Keratinocyte (primary cell): Measurements from ENCODE around the gene CLCNKB. TPM values are rescaled to one million over a fixed set of nuclear protein-coding genes. Genes with fewer than 3 reads are reported as not detected.

Experiments used
- DNase-seq: peaks from one replicate; pipeline ENCODE4 v3.0.0-alpha.2; 2011; ENCODE audit warnings: low read depth, missing footprints, low spot score
- FAIRE-seq: peaks from 2 replicates; lab custom pipeline; 2011; peaks lifted over from hg19 to GRCh38; lab: Jason Lieb, UNC
- H2AFZ ChIP-seq: 2 replicates; pipeline ENCODE4 v1.6.0; 2012; ENCODE audit warnings: low read length, control low read depth, inconsistent platforms; ENCODE audit not compliant: control insufficient read depth
- H3K27ac ChIP-seq: 2 replicates; pipeline ENCODE4 v1.5.1; 2011; ENCODE audit warnings: low read length; ENCODE audit not compliant: control insufficient read depth, insufficient read depth
- H3K27me3 ChIP-seq: 3 replicates; pipeline ENCODE4 v1.6.0; 2011; ENCODE audit warnings: low read length; ENCODE audit not compliant: control insufficient read depth, insufficient read depth; ENCODE audit errors: extremely low read depth
- H3K36me3 ChIP-seq, 2 experiments: 2 replicates in 1 of 2; 3 replicates in 1 of 2; pipeline ENCODE4 v1.5.1; 2011; ENCODE audit warnings: low read length in 2 of 2, mild to moderate bottlenecking in 1 of 2; ENCODE audit not compliant: control insufficient read depth in 2 of 2, insufficient read depth in 2 of 2; ENCODE audit errors: extremely low read depth in 1 of 2
- H3K4me1 ChIP-seq: 3 replicates; pipeline ENCODE4 v1.5.1; 2011; ENCODE audit warnings: low read length; ENCODE audit not compliant: control insufficient read depth, insufficient read depth; ENCODE audit errors: extremely low read depth
- H3K4me2 ChIP-seq: 3 replicates; pipeline ENCODE4 v1.6.0; 2011; ENCODE audit warnings: low read depth, low read length; ENCODE audit not compliant: control insufficient read depth, insufficient read depth; ENCODE audit errors: extremely low read depth
- H3K4me3 ChIP-seq, 3 experiments: fragments of 200-600 bp in 1 of 3; sonication (generic) in 1 of 3; 2 replicates in 2 of 3; 3 replicates in 1 of 3; pipeline ENCODE4 v1.5.1; 2011 to 2016; ENCODE audit warnings: low read length in 3 of 3, mild to moderate bottlenecking in 3 of 3, control low read depth in 2 of 3, inconsistent platforms in 1 of 3, low read depth in 1 of 3, mixed read lengths in 1 of 3, mixed run types in 1 of 3, moderate library complexity in 1 of 3; ENCODE audit not compliant: control insufficient read depth in 2 of 3, insufficient read depth in 2 of 3; ENCODE audit errors: extremely low read depth in 1 of 3
- H3K79me2 ChIP-seq: 2 replicates; pipeline ENCODE4 v1.6.0; 2012; ENCODE audit warnings: low read length; ENCODE audit not compliant: control insufficient read depth, insufficient read depth
- H3K9ac ChIP-seq: 3 replicates; pipeline ENCODE4 v1.6.0; 2011; ENCODE audit warnings: low read length; ENCODE audit not compliant: control insufficient read depth, insufficient read depth; ENCODE audit errors: extremely low read depth
- H3K9me1 ChIP-seq: 3 replicates; pipeline ENCODE4 v1.6.0; 2011; ENCODE audit warnings: low read length; ENCODE audit not compliant: control insufficient read depth, insufficient read depth; ENCODE audit errors: extremely low read depth
- H3K9me3 ChIP-seq: 2 replicates; pipeline ENCODE4 v1.5.1; 2012; ENCODE audit warnings: low read depth, low read length; ENCODE audit not compliant: control insufficient read depth
- H4K20me1 ChIP-seq: 3 replicates; pipeline ENCODE4 v1.6.0; 2011; ENCODE audit warnings: low read length; ENCODE audit not compliant: control insufficient read depth, insufficient read depth; ENCODE audit errors: extremely low read depth
- CTCF ChIP-seq, 3 experiments: IDR thresholded peaks in 1 of 3; conservative IDR thresholded peaks in 1 of 3; optimal IDR thresholded peaks in 1 of 3; 2 replicates in 2 of 3; 3 replicates in 1 of 3; pipeline versions ENCODE3 to v1.5.1; 2011; ENCODE audit warnings: low read length in 3 of 3, mild to moderate bottlenecking in 3 of 3, moderate library complexity in 2 of 3, control low read depth in 1 of 3, inconsistent platforms in 1 of 3; ENCODE audit not compliant: insufficient read depth in 2 of 3; ENCODE audit errors: extremely low read depth in 1 of 3
- EZH2 ChIP-seq: IDR thresholded peaks from one replicate; pipeline ENCODE4 v1.6.1; 2012; ENCODE audit warnings: inconsistent platforms, mild to moderate bottlenecking, low read length, moderate library complexity
- dilution Hi-C: fragments of 300-500 bp; cut with MboI; formaldehyde crosslinking; loops from one replicate; pipeline ENCODE4 v1.7.0; 2020; ENCODE audit warnings: low sequenced_read_pairs; ENCODE audit not compliant: extremely low pct_ligation_motif_present
- polyA plus RNA-seq, 5 experiments: library from polyadenylated mRNA; depleted of rRNA in 3 of 5; stranded (reverse) in 3 of 5; stranded (forward) in 1 of 5; unstranded in 1 of 5; fragments of >200 nt; gene quantifications; 1 replicate in 1 of 5; 2 replicates in 3 of 5; 3 replicates in 1 of 5; pipeline versions ENCODE4 v1.2.1 to v1.2.3, GENCODE V29; 2011 to 2012; ENCODE audit warnings: missing spikeins in 2 of 5, low read depth in 1 of 5, low replicate concordance in 1 of 5

CLCNKB gene
- polyA plus RNA-seq, 1 donor (not counting 4 experiments of a cell fraction or from before 2014, with no cell fraction given), result not detected

- Histone ChIP-seq H3K4me2 (peak overlapping the region; percentile 56), H3K79me2 (no peaks in the 10 kb centered on the region), H3K4me1 (peaks cover 8% of the 10 kb centered on the region), H3K9me1 (no peaks in the 10 kb centered on the region), H3K9me3 (no peaks in the 10 kb centered on the region), H3K9ac (peak overlapping the region; percentile 32), H3K4me3 (peak overlapping the region in 1 of 3 experiments; percentile 18), H3K27me3 (no peaks in the 10 kb centered on the region), H3K36me3 (no peaks in the 10 kb centered on the region), H3K27ac (no peak overlapping the region), H2AFZ (no peak overlapping the region), H4K20me1 (no peaks in the 10 kb centered on the region)
- dilution Hi-C loops, result no loop called here
- DNase-seq (no peak), FAIRE-seq (no peak)
- peak in 1 of 3 experiments; percentile 38 for TF ChIP-seq CTCF (optimal IDR thresholded peaks at IDR 0.05 in 1 of 3, IDR thresholded peaks at IDR 0.05 in 1 of 3, conservative IDR thresholded peaks at IDR 0.05 in 1 of 3; ENCODE audit: extremely low read depth in 1 of 3, insufficient read depth in 2 of 3, low read length in 3 of 3)
- TF ChIP-seq EZH2, result no peak
Measured at GRCh38 chr1:16012590-16013219, 30.9 kb upstream of the CLCNKB start.

- no peaks in the 10 kb centered on the region for H3K9me1 ChIP-seq
- dilution Hi-C loops, result no loop called here
- no peaks in the 10 kb centered on the region for H3K36me3 ChIP-seq
- peaks cover 3% of the 10 kb centered on the region for H4K20me1 ChIP-seq
- peak overlapping the region in 1 of 3 experiments; percentile 18 for H3K4me3 ChIP-seq
- no peak for FAIRE-seq
- H2AFZ ChIP-seq, result no peak overlapping the region
- DNase-seq, result no peak
- H3K79me2 ChIP-seq, result no peaks in the 10 kb centered on the region
- TF ChIP-seq EZH2 (no peak), CTCF (optimal IDR thresholded peaks at IDR 0.05 in 1 of 3, IDR thresholded peaks at IDR 0.05 in 1 of 3, conservative IDR thresholded peaks at IDR 0.05 in 1 of 3; ENCODE audit: extremely low read depth in 1 of 3, insufficient read depth in 2 of 3, low read length in 3 of 3) (no peak)
- peaks cover 4% of the 10 kb centered on the region for H3K4me1 ChIP-seq
- H3K4me2 ChIP-seq, result peak overlapping the region; percentile 56
- no peaks in the 10 kb centered on the region for H3K9me3 ChIP-seq
- peak overlapping the region; percentile 32 for H3K9ac ChIP-seq
- H3K27ac ChIP-seq, result no peak overlapping the region
- H3K27me3 ChIP-seq, result no peaks in the 10 kb centered on the region
Measured at GRCh38 chr1:16013220-16013907, 30.2 kb upstream of the CLCNKB start.
